Mesenchymal stem cell (in vitro differentiated cells and primary cell): ENCODE measurements around the gene VWA3B.

Experiments
- DNase-seq: peaks from one replicate; pipeline ENCODE4 v3.0.0-alpha.2; 2013
- H2AFZ ChIP-seq: one replicate; pipeline ENCODE4 v1.6.1; 2013; ENCODE audit warnings: low read depth, mild to moderate bottlenecking, control low read depth, inconsistent platforms, low read length, moderate library complexity
- H2AK5ac ChIP-seq: 2 replicates; pipeline ENCODE4 v1.6.1; 2013; ENCODE audit warnings: low read length, moderate library complexity, mild to moderate bottlenecking, inconsistent platforms; ENCODE audit not compliant: severe bottlenecking
- H2BK120ac ChIP-seq: one replicate; pipeline ENCODE4 v1.6.1; 2013; ENCODE audit warnings: low read depth, mild to moderate bottlenecking, inconsistent platforms, low read length, moderate library complexity
- H2BK12ac ChIP-seq, 2 experiments: one replicate each; pipeline ENCODE4 v1.6.1; 2013; ENCODE audit warnings: inconsistent platforms in 2 of 2, low read length in 2 of 2, mild to moderate bottlenecking in 2 of 2, moderate library complexity in 2 of 2, control low read depth in 1 of 2
- H2BK15ac ChIP-seq: one replicate; pipeline ENCODE4 v1.6.1; 2013; ENCODE audit warnings: mild to moderate bottlenecking, low read depth, inconsistent platforms; ENCODE audit not compliant: poor library complexity, severe bottlenecking
- H2BK5ac ChIP-seq: 2 replicates; pipeline ENCODE4 v1.6.1; 2013; ENCODE audit warnings: low read depth, mild to moderate bottlenecking, low read length, control low read depth, inconsistent platforms; ENCODE audit not compliant: poor library complexity, severe bottlenecking
- H3K14ac ChIP-seq, 2 experiments: one replicate each; pipeline ENCODE4 v1.6.1; 2013; ENCODE audit warnings: inconsistent platforms in 2 of 2, low read length in 2 of 2, control low read depth in 1 of 2, mild to moderate bottlenecking in 1 of 2, moderate library complexity in 1 of 2
- H3K18ac ChIP-seq, 2 experiments: one replicate each; pipeline ENCODE4 v1.6.1; 2013; ENCODE audit warnings: inconsistent platforms in 2 of 2, low read length in 2 of 2, control low read depth in 1 of 2, low read depth in 1 of 2, mild to moderate bottlenecking in 1 of 2
- H3K23ac ChIP-seq, 2 experiments: one replicate each; pipeline ENCODE4 v1.6.1; 2013; ENCODE audit warnings: inconsistent platforms in 2 of 2, low read length in 2 of 2, mild to moderate bottlenecking in 2 of 2, moderate library complexity in 2 of 2, control low read depth in 1 of 2
- H3K27ac ChIP-seq: 2 replicates; pipeline ENCODE4 v1.5.1; 2013; ENCODE audit warnings: mild to moderate bottlenecking, moderate library complexity, low read length, control low read depth, inconsistent platforms; ENCODE audit not compliant: poor library complexity, severe bottlenecking
- H3K27me3 ChIP-seq, 2 experiments: 2 replicates each; pipeline versions ENCODE4 v1.6.1 to v1.7.0; 2013; ENCODE audit warnings: low read length in 2 of 2, mild to moderate bottlenecking in 2 of 2, moderate library complexity in 2 of 2, control low read depth in 1 of 2, inconsistent platforms in 1 of 2; ENCODE audit not compliant: control insufficient read depth in 1 of 2, insufficient read depth in 1 of 2
- H3K36me3 ChIP-seq, 2 experiments: 2 replicates each; pipeline versions ENCODE4 v1.6.1 to v1.7.0; 2013; ENCODE audit warnings: low read length in 2 of 2, control low read depth in 1 of 2, inconsistent platforms in 1 of 2, low read depth in 1 of 2, mild to moderate bottlenecking in 1 of 2; ENCODE audit not compliant: insufficient read depth in 2 of 2, control insufficient read depth in 1 of 2
- H3K4ac ChIP-seq, 2 experiments: one replicate each; pipeline ENCODE4 v1.6.1; 2013; ENCODE audit warnings: inconsistent platforms in 2 of 2, low read length in 2 of 2, mild to moderate bottlenecking in 2 of 2, moderate library complexity in 2 of 2, control low read depth in 1 of 2, low read depth in 1 of 2
- H3K4me1 ChIP-seq: 2 replicates; pipeline ENCODE4 v1.6.1; 2013; ENCODE audit warnings: low read depth, low read length, control low read depth; ENCODE audit not compliant: control insufficient read depth, insufficient read depth
- H3K4me2 ChIP-seq: 2 replicates; pipeline ENCODE4 v1.6.1; 2013; ENCODE audit warnings: low read length, mild to moderate bottlenecking, inconsistent platforms; ENCODE audit not compliant: poor library complexity, severe bottlenecking
- H3K4me3 ChIP-seq, 2 experiments: 2 replicates each; pipeline versions ENCODE4 v1.5.1 to v1.7.0; 2013; ENCODE audit warnings: low read length in 2 of 2, mild to moderate bottlenecking in 2 of 2, control low read depth in 1 of 2, low read depth in 1 of 2; ENCODE audit not compliant: insufficient read depth in 1 of 2
- H3K79me1 ChIP-seq: replicated peaks from 2 replicates; pipeline ENCODE4 v1.6.1; 2013; ENCODE audit warnings: mild to moderate bottlenecking, control low read depth, low read length, inconsistent platforms; ENCODE audit not compliant: poor library complexity, severe bottlenecking
- H3K9ac ChIP-seq: 2 replicates; pipeline ENCODE4 v1.7.0; 2013; ENCODE audit warnings: mild to moderate bottlenecking, low read length, moderate library complexity
- H3K9me3 ChIP-seq: 2 replicates; pipeline ENCODE4 v1.7.0; 2013; ENCODE audit warnings: mild to moderate bottlenecking, low read length; ENCODE audit not compliant: control insufficient read depth
- H4K8ac ChIP-seq: one replicate; pipeline ENCODE4 v1.6.1; 2013; ENCODE audit warnings: inconsistent platforms, mild to moderate bottlenecking, low read length, moderate library complexity
- H4K91ac ChIP-seq: one replicate; pipeline ENCODE4 v1.6.1; 2013; ENCODE audit warnings: mild to moderate bottlenecking, low read length, inconsistent platforms
- WGBS: methylation state at CpG from one replicate; pipeline ENCODE4 v1.1.7; 2013; ENCODE audit warnings: mixed read lengths; 5-methylcytosine and 5-hydroxymethylcytosine counted together

The VWA3B gene

DNA sequence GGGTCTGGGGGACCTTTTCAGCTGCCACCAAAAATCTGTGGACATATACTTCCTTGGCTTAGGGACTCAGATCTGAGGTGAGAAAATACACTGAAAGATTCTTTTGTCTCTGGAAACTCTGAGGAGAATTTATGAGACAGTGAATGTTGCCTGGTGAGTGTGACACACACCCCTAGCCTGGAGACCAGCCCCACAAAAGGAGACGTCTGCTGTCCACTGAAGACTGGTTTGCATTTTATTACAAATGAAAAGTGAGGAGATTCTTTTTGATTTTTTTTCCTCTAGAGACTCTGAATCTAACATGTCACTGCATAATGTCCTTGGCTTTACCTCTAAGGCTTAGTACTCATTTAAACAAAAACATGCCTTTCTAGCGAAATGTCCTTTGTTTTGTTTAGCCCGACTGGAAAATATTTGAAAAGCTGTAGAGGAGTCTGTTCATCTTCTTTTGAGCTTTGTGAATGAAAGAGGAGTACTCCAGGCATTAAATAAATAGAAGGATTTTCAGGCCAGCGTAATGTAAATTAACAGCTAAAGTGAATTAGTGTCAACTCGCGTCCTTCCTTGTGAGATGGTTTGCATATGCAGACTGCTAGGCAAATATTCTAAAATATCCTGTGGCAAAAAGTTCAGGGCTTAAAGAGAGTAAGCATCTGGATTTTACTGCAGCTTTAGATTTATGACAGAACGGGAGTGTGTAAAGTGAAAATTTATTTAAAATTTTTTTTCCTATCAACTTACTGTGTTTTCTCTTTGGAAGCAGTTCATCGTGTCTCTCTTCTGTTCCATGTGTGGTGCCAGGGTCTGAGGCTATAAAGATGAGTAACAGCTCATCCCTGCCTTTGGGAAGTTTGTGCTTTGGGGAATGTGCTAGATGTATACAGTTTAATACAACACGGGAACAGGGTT, 125.4 kb downstream of the VWA3B start:
- no peak overlapping the region for H3K4ac ChIP-seq
- H3K14ac ChIP-seq = no peak overlapping the region
- no peak overlapping the region for H2BK15ac ChIP-seq
- H3K36me3 ChIP-seq = no peaks in the 10 kb centered on the region
- no peak overlapping the region for H3K27ac ChIP-seq
- H3K9ac ChIP-seq = no peak overlapping the region
- H3K4me1 ChIP-seq = no peaks in the 10 kb centered on the region
- H2BK12ac ChIP-seq = no peak overlapping the region
- H2AFZ ChIP-seq = no peak overlapping the region
- H3K18ac ChIP-seq = no peak overlapping the region
- no peaks in the 10 kb centered on the region for H3K79me1 ChIP-seq
- H4K91ac ChIP-seq = no peak overlapping the region
- H2AK5ac ChIP-seq = no peak overlapping the region
- H3K27me3 ChIP-seq = peaks cover 15 to 42% of the 10 kb centered on the region in 2 experiments
- no peak for DNase-seq
- WGBS = 39% methylated on average over 8 of the region's 9 CpGs
- no peak overlapping the region for H2BK120ac ChIP-seq
- H2BK5ac ChIP-seq = no peak overlapping the region
- peaks cover 2% of the 10 kb centered on the region for H3K9me3 ChIP-seq
- H3K4me3 ChIP-seq = no peak overlapping the region
- no peak overlapping the region for H3K4me2 ChIP-seq
- H3K23ac ChIP-seq = no peak overlapping the region
- H4K8ac ChIP-seq = no peak overlapping the region

DNA sequence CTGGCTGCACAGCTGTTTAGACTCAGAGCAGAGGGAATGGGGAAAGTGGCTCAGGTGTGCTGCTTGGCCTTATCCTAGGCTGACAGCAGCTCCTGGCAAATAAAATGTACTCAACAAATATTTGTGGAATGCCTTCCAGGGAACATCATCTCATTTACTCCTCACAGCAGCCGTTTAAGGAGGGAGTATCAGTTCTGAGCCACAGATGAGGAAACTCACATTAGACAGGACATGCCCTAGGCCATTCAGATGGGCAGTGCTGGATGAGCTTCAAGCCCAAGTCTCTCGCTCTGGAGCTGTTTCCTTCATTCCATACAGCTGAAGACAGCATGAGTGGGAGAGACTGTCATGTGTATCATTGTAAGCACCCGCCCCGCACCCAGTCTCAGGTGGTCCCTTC, 129.6 kb downstream of the VWA3B start:
- Histone ChIP-seq H2AFZ (no peak overlapping the region), H2BK120ac (no peak overlapping the region), H3K4me2 (no peak overlapping the region), H3K18ac (no peak overlapping the region), H3K4ac (no peak overlapping the region), H2BK12ac (no peak overlapping the region), H3K14ac (no peak overlapping the region), H4K8ac (no peak overlapping the region), H3K4me3 (no peak overlapping the region), H3K9ac (no peak overlapping the region), H3K79me1 (no peaks in the 10 kb centered on the region), H2BK5ac (no peak overlapping the region), H2BK15ac (no peak overlapping the region), H3K27ac (no peak overlapping the region), H4K91ac (no peak overlapping the region), H3K23ac (no peak overlapping the region), H3K9me3 (peaks cover 20% of the 10 kb centered on the region), H2AK5ac (no peak overlapping the region), H3K4me1 (no peaks in the 10 kb centered on the region), H3K27me3 (peaks cover 5 to 29% of the 10 kb centered on the region in 2 experiments), H3K36me3 (no peaks in the 10 kb centered on the region)
- 72% methylated on average over 4 of the region's 4 CpGs for WGBS
- DNase-seq = no peak

DNA sequence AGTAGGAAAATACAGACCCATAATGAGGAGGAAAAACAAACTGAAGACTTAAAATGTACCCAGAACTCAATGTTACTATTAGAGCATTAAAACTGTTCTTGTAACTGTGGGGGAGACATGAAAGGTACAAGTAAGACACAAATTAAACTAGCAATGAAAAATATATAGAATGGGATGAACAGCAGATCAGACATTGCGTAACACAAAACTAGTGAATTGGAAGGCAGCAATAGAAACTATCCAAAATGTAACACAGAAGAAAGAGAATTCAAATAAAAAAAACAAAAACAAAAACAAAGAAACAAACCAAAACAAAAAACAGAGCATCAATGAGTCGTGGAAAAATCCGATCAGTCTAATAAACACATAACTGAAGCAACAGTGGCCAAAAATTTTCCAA, 132.2 kb downstream of the VWA3B start:
- peaks cover 0 to 18% of the 10 kb centered on the region in 2 experiments for H3K27me3 ChIP-seq
- no peak overlapping the region for H3K27ac ChIP-seq
- no peak overlapping the region for H3K18ac ChIP-seq
- H4K91ac ChIP-seq = no peak overlapping the region
- H2AK5ac ChIP-seq = no peak overlapping the region
- H3K4me2 ChIP-seq = no peak overlapping the region
- H4K8ac ChIP-seq = no peak overlapping the region
- no peak overlapping the region for H3K14ac ChIP-seq
- H2BK15ac ChIP-seq = no peak overlapping the region
- DNase-seq = no peak
- no peaks in the 10 kb centered on the region for H3K79me1 ChIP-seq
- H2BK120ac ChIP-seq = no peak overlapping the region
- H2BK5ac ChIP-seq = no peak overlapping the region
- H3K4me1 ChIP-seq = no peaks in the 10 kb centered on the region
- no peaks in the 10 kb centered on the region for H3K36me3 ChIP-seq
- H2AFZ ChIP-seq = no peak overlapping the region
- no peak overlapping the region for H3K9ac ChIP-seq
- H3K23ac ChIP-seq = no peak overlapping the region
- WGBS = 92% methylated on average over 3 of the region's 3 CpGs
- no peak overlapping the region for H3K4ac ChIP-seq
- no peak overlapping the region for H2BK12ac ChIP-seq
- H3K9me3 ChIP-seq = peaks cover 24% of the 10 kb centered on the region
- H3K4me3 ChIP-seq = no peak overlapping the region

DNA sequence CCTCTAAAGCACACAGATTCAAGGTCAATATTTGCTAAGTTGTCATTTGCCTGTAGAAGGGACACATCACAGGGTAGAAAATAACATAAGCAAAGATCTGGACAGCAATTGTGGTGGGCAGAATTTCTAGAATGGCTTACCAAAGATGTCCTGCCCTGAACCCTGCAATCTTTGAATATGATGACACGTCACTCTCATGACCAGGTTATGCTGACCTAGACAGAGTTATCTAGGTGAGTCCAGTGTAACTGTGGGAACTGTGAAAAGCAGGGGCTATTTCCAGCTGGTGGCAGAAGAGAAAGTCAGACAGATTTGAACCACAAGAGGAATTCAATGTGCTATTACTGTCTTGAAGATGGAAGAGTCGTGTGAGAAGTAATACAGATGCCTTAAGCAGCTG, 147.0 kb downstream of the VWA3B start:
- no peak for DNase-seq
- Histone ChIP-seq H2BK15ac (no peak overlapping the region), H2AK5ac (no peak overlapping the region), H3K27me3 (peaks cover 0 to 10% of the 10 kb centered on the region in 2 experiments), H3K9me3 (no peaks in the 10 kb centered on the region), H3K27ac (no peak overlapping the region), H2BK5ac (no peak overlapping the region), H3K4me3 (no peak overlapping the region), H3K14ac (no peak overlapping the region), H3K18ac (no peak overlapping the region), H3K4ac (no peak overlapping the region), H3K36me3 (no peaks in the 10 kb centered on the region), H4K91ac (no peak overlapping the region), H3K9ac (no peak overlapping the region), H3K23ac (no peak overlapping the region), H3K79me1 (no peaks in the 10 kb centered on the region), H2BK120ac (no peak overlapping the region), H2BK12ac (no peak overlapping the region), H4K8ac (no peak overlapping the region), H3K4me2 (no peak overlapping the region), H3K4me1 (no peaks in the 10 kb centered on the region), H2AFZ (no peak overlapping the region)
- WGBS = 73% methylated on average over 2 of the region's 2 CpGs
